Activated T-cell treated with anti-CD3 and anti-CD28 coated beads, Interleukin-2, amount 50 U/mL, for 1 hour (primary cell): ENCODE measurements around the gene COG7.
"Not testable (repeated sequence)": the region's sequence is repeated elsewhere in the genome, so short reads cannot be mapped to it uniquely, and the experiment has no call there.

Experiments
- DNase-seq: peaks from one replicate; pipeline ENCODE4 v3.0.0-alpha.2; 2020

Gene COG7

GRCh38 chr16:23452572-23453337, at the start of gene COG7:
COG7 (minus strand) TSS chr16:23453189; CDS start chr16:23452994, 195 bp downstream.
- DNase-seq: peak; percentile 83

DNA sequence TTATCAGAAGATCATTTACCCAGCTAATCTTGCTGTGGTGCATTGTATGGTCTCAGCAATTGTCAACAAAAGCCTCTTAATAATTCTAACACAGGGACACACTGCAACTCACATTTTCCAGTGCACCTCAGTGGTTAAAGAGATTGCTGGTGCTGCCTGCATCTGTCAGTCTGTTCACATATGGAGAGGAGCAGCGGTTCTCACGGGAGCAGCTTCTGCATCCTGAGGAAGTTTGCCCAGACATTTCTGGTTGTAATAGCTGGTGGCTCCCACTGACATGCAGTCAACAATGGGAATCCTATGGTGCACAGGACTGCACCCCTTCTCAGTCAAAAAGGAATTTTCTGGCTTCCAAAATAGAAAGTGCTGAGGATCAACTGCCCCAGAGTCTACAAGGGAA, 49.5 kb upstream of the COG7 start:
- DNase-seq: no peak

- no peak for DNase-seq
Observed at GRCh38 chr16:23501291-23501690, 48.3 kb upstream of the COG7 start.

GRCh38 chr16:23500862-23501225, 47.9 kb upstream of the COG7 start:
- DNase-seq: no peak

- DNase-seq: no peak
Observed at GRCh38 chr16:23500212-23500861, 47.3 kb upstream of the COG7 start.

DNA sequence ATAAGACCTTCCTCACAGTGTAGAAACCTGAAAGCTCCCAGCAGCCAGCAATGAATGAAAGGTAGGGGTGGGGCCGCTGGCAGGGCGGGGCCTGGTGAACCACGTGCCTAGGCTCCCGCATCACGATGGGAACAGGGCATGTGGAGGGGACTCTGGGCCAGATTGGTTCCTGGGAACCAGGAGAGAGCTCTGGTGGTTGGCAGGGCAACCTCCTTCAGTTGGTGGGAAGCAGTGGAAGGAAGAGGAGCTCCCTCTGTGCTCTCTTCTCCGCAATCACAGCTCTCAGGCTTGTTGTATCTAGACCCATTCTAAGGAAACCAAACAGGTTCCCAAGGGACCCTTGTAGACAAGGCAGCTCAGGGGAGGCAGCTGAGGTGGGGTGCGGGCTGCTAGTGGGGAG, 46.8 kb upstream of the COG7 start:
- DNase-seq: no peak

- no peak for DNase-seq
Observed at GRCh38 chr16:23498863-23499262, 45.9 kb upstream of the COG7 start.

DNA sequence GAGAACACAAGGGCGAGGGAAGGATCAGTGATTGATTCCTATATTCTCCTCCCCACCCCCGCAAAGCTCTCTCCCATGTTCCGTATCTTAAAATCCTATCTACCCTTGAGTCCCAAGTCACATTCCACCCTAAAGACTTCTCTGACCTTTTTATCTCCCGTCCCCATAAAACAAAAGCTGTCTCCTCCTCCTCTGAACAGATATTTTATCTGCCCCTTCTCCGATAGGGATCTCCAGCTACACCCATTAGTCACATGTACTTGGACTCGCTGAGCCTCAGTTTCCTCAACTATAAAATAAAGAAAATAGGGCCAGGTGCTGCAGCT, 44.5 kb upstream of the COG7 start:
- DNase-seq: no peak

DNA sequence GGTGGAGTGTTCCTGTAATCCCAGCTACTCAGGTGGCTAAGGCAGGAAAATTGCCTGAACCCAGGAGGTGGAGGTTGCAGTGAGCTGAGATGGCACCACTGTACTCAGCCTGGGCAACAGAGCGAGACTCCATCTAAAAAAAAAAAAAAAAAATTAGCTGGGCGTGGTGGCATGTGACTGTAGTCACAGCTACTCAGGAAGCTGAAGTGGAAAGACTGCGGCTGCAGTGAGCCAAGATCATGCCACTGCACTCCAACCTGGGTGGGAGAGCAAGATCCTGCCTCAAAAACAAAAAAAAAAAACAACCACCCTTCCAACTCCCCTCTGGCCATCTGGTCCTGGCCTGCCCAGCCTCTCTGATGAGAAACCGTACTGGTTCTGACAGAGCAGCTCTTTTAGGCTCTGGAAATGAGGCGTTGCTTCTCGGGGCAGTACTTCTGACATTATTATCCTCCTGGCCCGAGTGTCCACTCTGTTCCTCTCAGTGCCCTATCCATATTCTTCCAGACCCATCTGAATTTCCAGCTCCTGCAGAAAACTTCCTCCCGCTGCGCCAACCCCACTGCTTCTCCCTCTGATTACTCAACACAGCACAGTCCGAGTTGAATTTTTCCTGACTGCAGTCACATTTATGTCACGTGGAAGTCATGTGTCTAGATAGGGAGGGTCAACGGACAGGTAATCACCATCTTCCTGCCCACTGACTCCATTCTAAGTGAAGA, 44.0 kb upstream of the COG7 start:
- no peak for DNase-seq

DNA sequence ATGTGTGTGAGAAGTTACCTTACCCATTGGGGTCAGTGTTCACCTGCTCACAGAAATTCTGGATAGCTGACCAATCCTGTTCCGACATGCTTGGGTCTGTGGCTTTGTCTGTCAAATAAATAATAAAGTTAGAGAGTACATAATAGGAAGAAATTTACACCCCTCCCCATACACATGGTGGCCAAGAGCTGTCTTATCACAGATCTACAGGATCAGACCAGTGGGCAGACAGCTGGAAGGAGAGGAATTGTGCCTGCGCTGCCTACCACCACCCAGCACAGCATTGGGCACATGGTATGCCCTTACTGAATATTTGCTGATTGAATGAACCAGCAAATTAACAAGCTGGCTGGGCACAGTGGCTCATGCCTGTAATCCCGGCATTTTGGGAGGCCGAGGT, 42.7 kb upstream of the COG7 start:
- no peak for DNase-seq

- no peak for DNase-seq
Observed at GRCh38 chr16:23494188-23494587, 41.2 kb upstream of the COG7 start.

- no peak for DNase-seq
Observed at GRCh38 chr16:23491490-23492391, 38.8 kb upstream of the COG7 start.

- DNase-seq: no peak
Observed at GRCh38 chr16:23486480-23486879, 33.5 kb upstream of the COG7 start.

GRCh38 chr16:23485841-23486240, 32.9 kb upstream of the COG7 start:
- no peak for DNase-seq

GRCh38 chr16:23485257-23485614, 32.2 kb upstream of the COG7 start:
- DNase-seq: no peak

DNA sequence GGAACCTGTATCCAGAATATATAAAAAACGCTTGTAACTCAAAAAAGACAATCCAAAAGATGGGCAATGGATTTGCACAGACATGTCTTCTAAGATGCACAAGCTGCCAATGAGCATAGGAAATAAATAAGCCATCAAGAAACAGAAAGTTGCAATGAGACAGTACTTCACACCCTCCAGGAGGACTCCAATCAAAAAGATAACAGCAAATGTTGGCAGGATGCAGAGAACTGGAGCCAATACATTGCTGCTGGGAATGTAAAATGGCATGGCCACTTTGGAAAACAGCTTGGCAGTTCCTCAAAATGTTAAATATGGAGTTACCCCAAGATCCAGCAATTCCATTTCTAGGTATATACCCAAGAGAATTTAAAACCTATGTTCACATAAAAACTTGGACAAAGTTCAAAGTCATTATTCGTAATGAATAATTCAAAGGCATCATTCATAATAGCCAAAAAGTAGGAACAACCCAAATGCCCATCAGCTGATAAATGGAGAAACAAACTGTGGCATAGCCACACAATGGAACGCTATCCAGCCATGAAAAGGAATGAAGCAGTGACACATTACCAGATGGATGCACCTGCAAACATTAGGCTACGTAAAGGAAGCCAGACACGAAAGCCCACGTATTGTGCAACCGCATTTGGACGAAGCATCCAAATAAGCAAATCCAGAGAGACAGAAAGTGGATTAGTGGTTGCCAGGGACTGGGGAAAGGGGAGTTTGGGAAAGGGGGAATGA, 31.7 kb upstream of the COG7 start:
- DNase-seq: no peak

DNA sequence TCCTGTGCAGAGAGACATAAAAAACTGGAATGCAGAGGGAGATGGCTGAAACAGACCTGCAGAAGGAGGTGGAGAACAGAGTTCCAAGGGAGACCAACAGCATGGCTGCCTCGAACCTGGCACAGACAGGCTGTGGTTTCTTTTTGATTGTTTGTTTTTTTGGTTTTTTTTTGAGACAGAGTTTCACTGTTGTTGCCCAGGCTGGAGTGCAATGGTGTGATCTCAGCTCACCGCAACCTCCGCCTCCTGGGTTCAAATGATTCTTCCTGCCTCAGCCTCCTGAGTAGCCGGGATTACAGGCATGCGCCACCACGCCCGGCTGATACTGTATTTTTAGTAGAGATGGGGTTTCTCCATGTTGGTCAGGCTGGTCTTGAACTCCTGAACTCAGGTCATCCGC, 30.5 kb upstream of the COG7 start:
- DNase-seq: not testable (repeated sequence)

GRCh38 chr16:23482778-23483177, 29.8 kb upstream of the COG7 start:
- DNase-seq: peak; percentile 44

- no peak for DNase-seq
Observed at GRCh38 chr16:23480257-23480656, 27.3 kb upstream of the COG7 start.

GRCh38 chr16:23479138-23479537, 26.1 kb upstream of the COG7 start:
- no peak for DNase-seq

- no peak for DNase-seq
Observed at GRCh38 chr16:23478566-23478965, 25.6 kb upstream of the COG7 start.

GRCh38 chr16:23476289-23476688, 23.3 kb upstream of the COG7 start:
- DNase-seq: no peak

- DNase-seq: no peak
Observed at GRCh38 chr16:23469814-23470213, 16.8 kb upstream of the COG7 start.
